ENCODE data around the gene CPE.

Gene CPE

GRCh38 chr4:165502916-165503907 lies 124.4 kb downstream of the CPE start:
- no peak for ATAC-seq
- TF ChIP-seq, protein P1, sequence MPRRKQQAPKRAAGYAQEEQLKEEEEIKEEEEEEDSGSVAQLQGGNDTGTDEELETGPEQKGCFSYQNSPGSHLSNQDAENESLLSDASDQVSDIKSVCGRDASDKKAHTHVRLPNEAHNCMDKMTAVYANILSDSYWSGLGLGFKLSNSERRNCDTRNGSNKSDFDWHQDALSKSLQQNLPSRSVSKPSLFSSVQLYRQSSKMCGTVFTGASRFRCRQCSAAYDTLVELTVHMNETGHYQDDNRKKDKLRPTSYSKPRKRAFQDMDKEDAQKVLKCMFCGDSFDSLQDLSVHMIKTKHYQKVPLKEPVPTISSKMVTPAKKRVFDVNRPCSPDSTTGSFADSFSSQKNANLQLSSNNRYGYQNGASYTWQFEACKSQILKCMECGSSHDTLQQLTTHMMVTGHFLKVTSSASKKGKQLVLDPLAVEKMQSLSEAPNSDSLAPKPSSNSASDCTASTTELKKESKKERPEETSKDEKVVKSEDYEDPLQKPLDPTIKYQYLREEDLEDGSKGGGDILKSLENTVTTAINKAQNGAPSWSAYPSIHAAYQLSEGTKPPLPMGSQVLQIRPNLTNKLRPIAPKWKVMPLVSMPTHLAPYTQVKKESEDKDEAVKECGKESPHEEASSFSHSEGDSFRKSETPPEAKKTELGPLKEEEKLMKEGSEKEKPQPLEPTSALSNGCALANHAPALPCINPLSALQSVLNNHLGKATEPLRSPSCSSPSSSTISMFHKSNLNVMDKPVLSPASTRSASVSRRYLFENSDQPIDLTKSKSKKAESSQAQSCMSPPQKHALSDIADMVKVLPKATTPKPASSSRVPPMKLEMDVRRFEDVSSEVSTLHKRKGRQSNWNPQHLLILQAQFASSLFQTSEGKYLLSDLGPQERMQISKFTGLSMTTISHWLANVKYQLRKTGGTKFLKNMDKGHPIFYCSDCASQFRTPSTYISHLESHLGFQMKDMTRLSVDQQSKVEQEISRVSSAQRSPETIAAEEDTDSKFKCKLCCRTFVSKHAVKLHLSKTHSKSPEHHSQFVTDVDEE (CRISPR knock-in tag; IDR thresholded peaks at IDR 0.05), result no peak

DNA sequence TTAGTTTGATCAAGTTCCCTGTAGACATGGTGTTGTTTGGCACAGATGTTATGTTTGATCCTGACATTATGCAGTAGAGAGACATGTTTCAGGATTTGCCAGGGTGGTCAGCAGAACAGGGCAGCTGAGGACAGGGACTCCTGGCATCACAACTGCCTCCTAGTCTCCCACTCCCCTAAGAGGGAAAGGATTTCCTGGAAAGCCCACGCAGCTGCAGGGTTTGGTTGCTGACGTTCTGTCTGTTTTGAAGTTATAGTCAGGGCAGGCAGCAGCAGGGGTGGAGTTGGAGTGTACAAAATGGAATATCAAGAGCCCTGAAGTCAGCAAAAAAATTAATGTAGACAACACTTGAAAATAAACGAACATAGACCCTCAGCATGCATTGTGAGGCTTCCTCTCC lies 125.4 kb downstream of the CPE start:
- ATAC-seq, result no peak
- TF ChIP-seq ZC3H10 (CRISPR knock-in tag; IDR thresholded peaks at IDR 0.05) (no peak), OSR1 (CRISPR knock-in tag; IDR thresholded peaks at IDR 0.05) (no peak), TCF4 (CRISPR knock-in tag; IDR thresholded peaks at IDR 0.05; ENCODE audit: borderline replicate concordance) (no peak), ESRRG (CRISPR knock-in tag; IDR thresholded peaks at IDR 0.05) (no peak), ZNF70 (CRISPR knock-in tag; IDR thresholded peaks at IDR 0.05) (no peak), ZNF8 (CRISPR knock-in tag; IDR thresholded peaks at IDR 0.05) (no peak), ZNF565 (CRISPR knock-in tag; conservative IDR thresholded peaks at IDR 0.05; ENCODE audit: low read depth) (no peak), RARB (CRISPR knock-in tag; IDR thresholded peaks at IDR 0.05) (no peak)
- TF ChIP-seq, protein P2, sequence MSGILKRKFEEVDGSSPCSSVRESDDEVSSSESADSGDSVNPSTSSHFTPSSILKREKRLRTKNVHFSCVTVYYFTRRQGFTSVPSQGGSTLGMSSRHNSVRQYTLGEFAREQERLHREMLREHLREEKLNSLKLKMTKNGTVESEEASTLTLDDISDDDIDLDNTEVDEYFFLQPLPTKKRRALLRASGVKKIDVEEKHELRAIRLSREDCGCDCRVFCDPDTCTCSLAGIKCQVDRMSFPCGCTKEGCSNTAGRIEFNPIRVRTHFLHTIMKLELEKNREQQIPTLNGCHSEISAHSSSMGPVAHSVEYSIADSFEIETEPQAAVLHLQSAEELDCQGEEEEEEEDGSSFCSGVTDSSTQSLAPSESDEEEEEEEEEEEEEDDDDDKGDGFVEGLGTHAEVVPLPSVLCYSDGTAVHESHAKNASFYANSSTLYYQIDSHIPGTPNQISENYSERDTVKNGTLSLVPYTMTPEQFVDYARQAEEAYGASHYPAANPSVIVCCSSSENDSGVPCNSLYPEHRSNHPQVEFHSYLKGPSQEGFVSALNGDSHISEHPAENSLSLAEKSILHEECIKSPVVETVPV (CRISPR knock-in tag; IDR thresholded peaks at IDR 0.05), result no peak
- TF ChIP-seq, protein P3, sequence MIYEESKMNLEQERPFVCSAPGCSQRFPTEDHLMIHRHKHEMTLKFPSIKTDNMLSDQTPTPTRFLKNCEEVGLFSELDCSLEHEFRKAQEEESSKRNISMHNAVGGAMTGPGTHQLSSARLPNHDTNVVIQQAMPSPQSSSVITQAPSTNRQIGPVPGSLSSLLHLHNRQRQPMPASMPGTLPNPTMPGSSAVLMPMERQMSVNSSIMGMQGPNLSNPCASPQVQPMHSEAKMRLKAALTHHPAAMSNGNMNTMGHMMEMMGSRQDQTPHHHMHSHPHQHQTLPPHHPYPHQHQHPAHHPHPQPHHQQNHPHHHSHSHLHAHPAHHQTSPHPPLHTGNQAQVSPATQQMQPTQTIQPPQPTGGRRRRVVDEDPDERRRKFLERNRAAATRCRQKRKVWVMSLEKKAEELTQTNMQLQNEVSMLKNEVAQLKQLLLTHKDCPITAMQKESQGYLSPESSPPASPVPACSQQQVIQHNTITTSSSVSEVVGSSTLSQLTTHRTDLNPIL (CRISPR knock-in tag; IDR thresholded peaks at IDR 0.05; ENCODE audit: low read depth), result no peak
- TF ChIP-seq, protein P4, sequence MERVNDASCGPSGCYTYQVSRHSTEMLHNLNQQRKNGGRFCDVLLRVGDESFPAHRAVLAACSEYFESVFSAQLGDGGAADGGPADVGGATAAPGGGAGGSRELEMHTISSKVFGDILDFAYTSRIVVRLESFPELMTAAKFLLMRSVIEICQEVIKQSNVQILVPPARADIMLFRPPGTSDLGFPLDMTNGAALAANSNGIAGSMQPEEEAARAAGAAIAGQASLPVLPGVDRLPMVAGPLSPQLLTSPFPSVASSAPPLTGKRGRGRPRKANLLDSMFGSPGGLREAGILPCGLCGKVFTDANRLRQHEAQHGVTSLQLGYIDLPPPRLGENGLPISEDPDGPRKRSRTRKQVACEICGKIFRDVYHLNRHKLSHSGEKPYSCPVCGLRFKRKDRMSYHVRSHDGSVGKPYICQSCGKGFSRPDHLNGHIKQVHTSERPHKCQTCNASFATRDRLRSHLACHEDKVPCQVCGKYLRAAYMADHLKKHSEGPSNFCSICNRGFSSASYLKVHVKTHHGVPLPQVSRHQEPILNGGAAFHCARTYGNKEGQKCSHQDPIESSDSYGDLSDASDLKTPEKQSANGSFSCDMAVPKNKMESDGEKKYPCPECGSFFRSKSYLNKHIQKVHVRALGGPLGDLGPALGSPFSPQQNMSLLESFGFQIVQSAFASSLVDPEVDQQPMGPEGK (CRISPR knock-in tag; IDR thresholded peaks at IDR 0.05; ENCODE audit: borderline replicate concordance), result no peak
- TF ChIP-seq, protein P1 (CRISPR knock-in tag; IDR thresholded peaks at IDR 0.05), result no peak

GRCh38 chr4:165505958-165506837 lies 127.4 kb downstream of the CPE start:
- no peak for TF ChIP-seq ESRRG (CRISPR knock-in tag; IDR thresholded peaks at IDR 0.05)
- no peak for TF ChIP-seq RARB (CRISPR knock-in tag; IDR thresholded peaks at IDR 0.05)
- ATAC-seq, result peak; percentile 33

- ATAC-seq, result no peak
- TF ChIP-seq, protein P1 (CRISPR knock-in tag; IDR thresholded peaks at IDR 0.05), result no peak
- TF ChIP-seq OSR1 (CRISPR knock-in tag; IDR thresholded peaks at IDR 0.05) (no peak), ZNF70 (CRISPR knock-in tag; IDR thresholded peaks at IDR 0.05) (no peak), ZFP3 (CRISPR knock-in tag; IDR thresholded peaks at IDR 0.05) (no peak), ZFP30 (CRISPR knock-in tag; IDR thresholded peaks at IDR 0.05) (no peak), BACH2 (CRISPR knock-in tag; IDR thresholded peaks at IDR 0.05; ENCODE audit: borderline replicate concordance) (no peak), ISL1 (CRISPR knock-in tag; IDR thresholded peaks at IDR 0.05) (no peak)
- TF ChIP-seq, protein P5, sequence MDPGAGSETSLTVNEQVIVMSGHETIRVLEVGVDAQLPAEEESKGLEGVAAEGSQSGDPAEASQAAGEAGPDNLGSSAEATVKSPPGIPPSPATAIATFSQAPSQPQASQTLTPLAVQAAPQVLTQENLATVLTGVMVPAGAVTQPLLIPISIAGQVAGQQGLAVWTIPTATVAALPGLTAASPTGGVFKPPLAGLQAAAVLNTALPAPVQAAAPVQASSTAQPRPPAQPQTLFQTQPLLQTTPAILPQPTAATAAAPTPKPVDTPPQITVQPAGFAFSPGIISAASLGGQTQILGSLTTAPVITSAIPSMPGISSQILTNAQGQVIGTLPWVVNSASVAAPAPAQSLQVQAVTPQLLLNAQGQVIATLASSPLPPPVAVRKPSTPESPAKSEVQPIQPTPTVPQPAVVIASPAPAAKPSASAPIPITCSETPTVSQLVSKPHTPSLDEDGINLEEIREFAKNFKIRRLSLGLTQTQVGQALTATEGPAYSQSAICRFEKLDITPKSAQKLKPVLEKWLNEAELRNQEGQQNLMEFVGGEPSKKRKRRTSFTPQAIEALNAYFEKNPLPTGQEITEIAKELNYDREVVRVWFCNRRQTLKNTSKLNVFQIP (CRISPR knock-in tag; IDR thresholded peaks at IDR 0.05; ENCODE audit: borderline replicate concordance, low read depth), result no peak
Observed at GRCh38 chr4:165506849-165507248, 128.0 kb downstream of the CPE start.

Measured in SK-N-SH treated with all-trans-retinoic acid at 6 μM for 48 hours (cell line).